ENCODE measurements around the gene MATCAP1. TPM values are rescaled to one million over a fixed set of nuclear protein-coding genes. Genes with fewer than 3 reads are reported as not detected.

Gene MATCAP1
- total and polyA plus RNA-seq, 2 of the 13 experiments (the other 11 are each of a cell fraction or from before 2014, with no cell fraction given), result 11.2 to 24.5 TPM

GRCh38 chr16:67150833-67151396, 32.8 kb downstream of the MATCAP1 start, which contains the start of gene B3GNT9 (continued):
- TF ChIP-seq TARDBP (CRISPR knock-in tag; IDR thresholded peaks at IDR 0.05) (peak; percentile 75; the same call in 1 of the 2 replicates), ZFX (CRISPR knock-in tag; IDR thresholded peaks at IDR 0.05; ENCODE audit: low read depth) (peak; percentile 79), XBP1 (CRISPR knock-in tag; IDR thresholded peaks at IDR 0.05) (no peak), ZNF776 (CRISPR knock-in tag; IDR thresholded peaks at IDR 0.05) (peak; percentile 71; the same call in 1 of the 2 replicates), ZNF781 (CRISPR knock-in tag; IDR thresholded peaks at IDR 0.05; ENCODE audit: borderline replicate concordance, not compliant biosample characterization) (peak; percentile 43), E2F5 (CRISPR knock-in tag; conservative IDR thresholded peaks at IDR 0.05) (0 out of 2 replicates have a peak, but pooled peaks have one; percentile 26), RAD51 (IDR thresholded peaks at IDR 0.05; ENCODE audit: borderline replicate concordance) (peak; percentile 72), SALL1 (CRISPR knock-in tag; IDR thresholded peaks at IDR 0.05) (peak; percentile 62), KDM4B (CRISPR knock-in tag; IDR thresholded peaks at IDR 0.05) (0 out of 2 replicates have a peak, but pooled peaks have one; percentile 39), ZNF333 (CRISPR knock-in tag; IDR thresholded peaks at IDR 0.05; ENCODE audit: borderline replicate concordance) (no peak), ZNF263 (CRISPR knock-in tag; IDR thresholded peaks at IDR 0.05) (peak; percentile 99), PITX1 (CRISPR knock-in tag; IDR thresholded peaks at IDR 0.05) (no peak), ZNF792 (CRISPR knock-in tag; IDR thresholded peaks at IDR 0.05) (0 out of 2 replicates have a peak, but pooled peaks have one; percentile 8), MAZ (IDR thresholded peaks at IDR 0.05; ENCODE audit: borderline replicate concordance, low read depth, low read length) (no peak), MAZ (CRISPR knock-in tag; IDR thresholded peaks at IDR 0.05; ENCODE audit: low read depth) (no peak), MAX (IDR thresholded peaks at IDR 0.05) (peak; percentile 63; the same call in 1 of the 2 replicates), ZSCAN20 (CRISPR knock-in tag; IDR thresholded peaks at IDR 0.05; ENCODE audit: borderline replicate concordance) (0 out of 2 replicates have a peak, but pooled peaks have one; percentile 30), ZBTB42 (CRISPR knock-in tag; IDR thresholded peaks at IDR 0.05) (0 out of 2 replicates have a peak, but pooled peaks have one; percentile 68)
- TF ChIP-seq, protein P1, sequence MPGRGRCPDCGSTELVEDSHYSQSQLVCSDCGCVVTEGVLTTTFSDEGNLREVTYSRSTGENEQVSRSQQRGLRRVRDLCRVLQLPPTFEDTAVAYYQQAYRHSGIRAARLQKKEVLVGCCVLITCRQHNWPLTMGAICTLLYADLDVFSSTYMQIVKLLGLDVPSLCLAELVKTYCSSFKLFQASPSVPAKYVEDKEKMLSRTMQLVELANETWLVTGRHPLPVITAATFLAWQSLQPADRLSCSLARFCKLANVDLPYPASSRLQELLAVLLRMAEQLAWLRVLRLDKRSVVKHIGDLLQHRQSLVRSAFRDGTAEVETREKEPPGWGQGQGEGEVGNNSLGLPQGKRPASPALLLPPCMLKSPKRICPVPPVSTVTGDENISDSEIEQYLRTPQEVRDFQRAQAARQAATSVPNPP (CRISPR knock-in tag; IDR thresholded peaks at IDR 0.05), result 0 out of 2 replicates have a peak, but pooled peaks have one; percentile 20
- TF ChIP-seq, protein P2, sequence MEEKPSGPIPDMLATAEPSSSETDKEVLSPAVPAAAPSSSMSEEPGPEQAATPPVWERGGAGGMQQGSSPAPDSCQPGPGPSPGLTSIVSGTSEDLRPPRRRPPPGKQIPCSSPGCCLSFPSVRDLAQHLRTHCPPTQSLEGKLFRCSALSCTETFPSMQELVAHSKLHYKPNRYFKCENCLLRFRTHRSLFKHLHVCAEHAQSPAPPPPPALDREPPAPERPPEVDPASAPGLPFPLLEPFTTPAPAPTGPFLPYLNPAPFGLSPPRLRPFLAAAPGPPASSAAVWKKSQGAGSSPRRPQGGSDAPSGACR (CRISPR knock-in tag; IDR thresholded peaks at IDR 0.05), result 0 out of 2 replicates have a peak, but pooled peaks have one; percentile 31
- TF ChIP-seq, protein P3, sequence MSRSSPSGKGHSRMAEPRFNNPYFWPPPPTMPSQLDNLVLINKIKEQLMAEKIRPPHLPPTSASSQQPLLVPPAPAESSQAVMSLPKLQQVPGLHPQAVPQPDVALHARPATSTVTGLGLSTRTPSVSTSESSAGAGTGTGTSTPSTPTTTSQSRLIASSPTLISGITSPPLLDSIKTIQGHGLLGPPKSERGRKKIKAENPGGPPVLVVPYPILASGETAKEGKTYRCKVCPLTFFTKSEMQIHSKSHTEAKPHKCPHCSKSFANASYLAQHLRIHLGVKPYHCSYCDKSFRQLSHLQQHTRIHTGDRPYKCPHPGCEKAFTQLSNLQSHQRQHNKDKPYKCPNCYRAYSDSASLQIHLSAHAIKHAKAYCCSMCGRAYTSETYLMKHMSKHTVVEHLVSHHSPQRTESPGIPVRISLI (CRISPR knock-in tag; IDR thresholded peaks at IDR 0.05; ENCODE audit: borderline replicate concordance), result peak; percentile 43; the same call in 1 of the 2 replicates
- TF ChIP-seq, protein P4, sequence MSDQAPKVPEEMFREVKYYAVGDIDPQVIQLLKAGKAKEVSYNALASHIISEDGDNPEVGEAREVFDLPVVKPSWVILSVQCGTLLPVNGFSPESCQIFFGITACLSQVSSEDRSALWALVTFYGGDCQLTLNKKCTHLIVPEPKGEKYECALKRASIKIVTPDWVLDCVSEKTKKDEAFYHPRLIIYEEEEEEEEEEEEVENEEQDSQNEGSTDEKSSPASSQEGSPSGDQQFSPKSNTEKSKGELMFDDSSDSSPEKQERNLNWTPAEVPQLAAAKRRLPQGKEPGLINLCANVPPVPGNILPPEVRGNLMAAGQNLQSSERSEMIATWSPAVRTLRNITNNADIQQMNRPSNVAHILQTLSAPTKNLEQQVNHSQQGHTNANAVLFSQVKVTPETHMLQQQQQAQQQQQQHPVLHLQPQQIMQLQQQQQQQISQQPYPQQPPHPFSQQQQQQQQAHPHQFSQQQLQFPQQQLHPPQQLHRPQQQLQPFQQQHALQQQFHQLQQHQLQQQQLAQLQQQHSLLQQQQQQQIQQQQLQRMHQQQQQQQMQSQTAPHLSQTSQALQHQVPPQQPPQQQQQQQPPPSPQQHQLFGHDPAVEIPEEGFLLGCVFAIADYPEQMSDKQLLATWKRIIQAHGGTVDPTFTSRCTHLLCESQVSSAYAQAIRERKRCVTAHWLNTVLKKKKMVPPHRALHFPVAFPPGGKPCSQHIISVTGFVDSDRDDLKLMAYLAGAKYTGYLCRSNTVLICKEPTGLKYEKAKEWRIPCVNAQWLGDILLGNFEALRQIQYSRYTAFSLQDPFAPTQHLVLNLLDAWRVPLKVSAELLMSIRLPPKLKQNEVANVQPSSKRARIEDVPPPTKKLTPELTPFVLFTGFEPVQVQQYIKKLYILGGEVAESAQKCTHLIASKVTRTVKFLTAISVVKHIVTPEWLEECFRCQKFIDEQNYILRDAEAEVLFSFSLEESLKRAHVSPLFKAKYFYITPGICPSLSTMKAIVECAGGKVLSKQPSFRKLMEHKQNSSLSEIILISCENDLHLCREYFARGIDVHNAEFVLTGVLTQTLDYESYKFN (CRISPR knock-in tag; conservative IDR thresholded peaks at IDR 0.05), result peak; percentile 45

Data from HepG2 (cell line).